CD4-positive, alpha-beta T cell treated with Interferon alpha-2 for 1 hour (primary cell): ENCODE data around the gene REEP6.
"Not testable (repeated sequence)": the region's sequence is repeated elsewhere in the genome, so short reads cannot be mapped to it uniquely, and the experiment has no call there.

Source experiments
- DNase-seq, 2 donors: peaks; one replicate each; pipeline ENCODE4 v3.0.0-alpha.2; 2020 to 2022

REEP6 gene

GRCh38 chr19:1491849-1492170 lies 829 bp downstream of the REEP6 start:
- DNase-seq, result no peak

- no peak for DNase-seq
Observed at GRCh38 chr19:1492474-1493006, 1.6 kb downstream of the REEP6 start.

- no peak for DNase-seq
Observed at GRCh38 chr19:1494115-1494815, 3.3 kb downstream of the REEP6 start.

DNA sequence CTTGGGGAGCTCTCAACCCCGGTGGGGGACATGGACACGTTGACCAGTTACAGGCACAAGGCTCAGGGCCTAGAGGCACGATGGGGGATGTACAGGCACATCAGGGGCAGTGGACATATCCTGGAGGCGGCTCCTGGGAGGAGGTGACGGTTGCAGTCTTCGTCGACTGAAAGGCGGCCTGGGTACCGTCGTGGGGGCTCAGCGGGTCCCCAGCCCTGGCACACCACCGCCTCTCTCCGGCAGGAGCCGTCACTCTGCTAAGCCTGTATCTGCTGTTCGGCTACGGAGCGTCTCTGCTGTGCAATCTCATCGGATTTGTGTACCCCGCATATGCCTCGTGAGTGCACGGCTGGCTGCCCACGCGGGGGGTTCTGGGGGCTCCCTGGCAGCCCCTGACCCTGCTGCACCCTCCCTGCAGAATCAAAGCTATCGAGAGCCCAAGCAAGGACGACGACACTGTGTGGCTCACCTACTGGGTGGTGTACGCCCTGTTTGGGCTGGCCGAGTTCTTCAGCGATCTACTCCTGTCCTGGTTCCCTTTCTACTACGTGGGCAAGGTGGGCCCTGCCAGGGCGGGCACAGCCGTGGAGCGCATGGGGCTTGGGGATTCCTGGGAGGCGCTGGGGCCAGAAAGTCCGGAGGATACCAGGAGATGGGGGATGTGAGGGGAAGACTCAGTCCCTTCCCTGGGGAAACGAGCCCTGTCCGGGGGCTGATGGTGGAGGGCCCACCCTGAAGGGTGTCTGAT lies 4.2 kb downstream of the REEP6 start:
- DNase-seq, result no peak

GRCh38 chr19:1495799-1496713 lies 5.1 kb downstream of the REEP6 start:
- DNase-seq, result no peak

DNA sequence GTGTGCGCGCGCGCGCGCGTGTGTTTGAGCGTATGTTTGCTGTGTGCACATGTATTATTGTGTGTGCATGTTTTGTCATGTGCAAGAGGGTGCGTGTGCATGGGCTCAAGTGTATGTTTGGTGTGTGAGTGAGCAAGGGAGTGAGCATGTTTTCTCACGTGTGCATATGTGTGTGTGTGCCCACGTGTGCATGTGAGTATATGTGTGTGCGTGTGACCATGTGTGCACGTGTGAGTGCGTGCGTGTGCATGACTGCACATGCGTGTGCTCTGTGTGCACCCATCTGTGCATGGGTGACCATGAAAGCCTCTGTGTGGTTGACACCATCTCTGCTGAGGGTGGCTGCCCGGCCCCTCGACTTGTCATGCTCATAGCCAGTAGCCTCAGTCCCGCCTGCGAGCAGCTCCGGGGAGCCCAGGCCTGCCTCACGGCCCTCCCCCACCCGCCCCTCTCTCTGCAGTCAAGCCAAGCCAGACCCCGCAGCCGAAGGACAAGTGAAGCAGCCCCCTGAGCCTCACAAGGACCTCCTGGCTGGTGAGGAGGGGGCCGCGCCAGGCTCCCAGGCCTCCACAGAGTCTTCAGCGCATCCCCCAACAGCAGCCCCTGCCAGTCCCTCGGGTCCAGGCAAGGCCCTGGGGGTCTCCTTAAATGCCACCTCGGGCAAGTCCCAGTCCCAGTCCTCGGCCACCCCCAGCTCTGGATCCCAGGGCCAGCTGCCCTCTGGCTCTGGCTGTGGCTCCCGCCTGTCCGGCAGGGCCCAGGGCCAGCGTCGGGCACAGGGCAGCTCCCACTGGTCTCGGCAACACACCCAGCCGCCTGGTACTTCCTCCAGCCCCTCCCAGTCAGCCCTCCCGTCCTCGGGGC lies 6.0 kb downstream of the REEP6 start:
- no peak for DNase-seq

DNA sequence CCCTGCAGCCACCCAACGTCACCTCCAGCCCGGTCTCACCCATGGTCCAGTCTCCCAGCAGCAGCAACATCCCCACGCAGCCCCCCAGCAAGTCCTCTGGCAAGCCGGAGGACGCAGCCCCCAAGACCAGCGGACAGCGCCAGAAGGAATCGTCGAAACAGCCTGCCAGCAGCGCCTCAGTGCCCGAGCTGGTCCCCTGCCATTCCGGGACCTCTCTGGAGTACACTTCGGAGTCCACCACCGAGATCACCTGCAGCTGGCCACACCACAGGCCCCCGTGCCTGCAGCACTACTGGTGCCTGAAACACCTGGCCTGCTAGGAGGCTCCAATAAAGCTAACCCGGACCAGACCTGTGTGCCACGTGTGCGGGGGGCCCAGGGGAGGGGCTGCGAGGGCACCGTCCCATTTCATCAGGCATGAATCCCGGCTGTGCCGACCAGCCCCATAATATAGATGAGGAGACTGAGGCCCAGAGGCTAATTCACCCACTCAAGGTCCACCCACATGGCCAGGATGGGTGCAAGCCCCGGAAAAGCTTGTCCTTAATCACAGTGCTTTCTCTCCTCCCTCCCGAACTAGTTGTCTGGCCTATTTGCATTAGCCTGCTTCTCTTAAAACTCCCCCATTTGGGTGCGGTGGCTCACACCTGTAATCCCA lies 6.7 kb downstream of the REEP6 start:
- DNase-seq, result no peak

DNA sequence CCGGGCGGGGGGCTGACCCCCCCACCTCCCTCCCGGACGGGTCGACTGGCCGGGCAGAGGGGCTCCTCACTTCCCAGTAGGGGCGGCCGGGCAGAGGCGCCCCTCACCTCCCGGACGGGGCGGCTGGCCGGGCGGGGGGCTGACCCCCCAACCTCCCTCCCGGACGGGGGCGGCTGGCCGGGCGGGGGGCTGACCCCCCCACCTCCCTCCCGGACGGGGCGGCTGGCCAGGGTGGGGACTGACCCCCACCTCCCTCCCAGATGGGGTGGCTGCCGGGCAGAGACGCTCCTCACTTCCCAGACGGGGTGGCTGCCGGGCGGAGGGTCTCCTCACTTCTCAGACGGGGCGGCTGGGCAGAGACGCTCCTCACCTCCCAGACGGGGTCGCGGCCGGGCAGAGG lies 8.2 kb downstream of the REEP6 start:
- not testable (repeated sequence) for DNase-seq

GRCh38 chr19:1501200-1501595 lies 10.2 kb downstream of the REEP6 start:
- no peak for DNase-seq

DNA sequence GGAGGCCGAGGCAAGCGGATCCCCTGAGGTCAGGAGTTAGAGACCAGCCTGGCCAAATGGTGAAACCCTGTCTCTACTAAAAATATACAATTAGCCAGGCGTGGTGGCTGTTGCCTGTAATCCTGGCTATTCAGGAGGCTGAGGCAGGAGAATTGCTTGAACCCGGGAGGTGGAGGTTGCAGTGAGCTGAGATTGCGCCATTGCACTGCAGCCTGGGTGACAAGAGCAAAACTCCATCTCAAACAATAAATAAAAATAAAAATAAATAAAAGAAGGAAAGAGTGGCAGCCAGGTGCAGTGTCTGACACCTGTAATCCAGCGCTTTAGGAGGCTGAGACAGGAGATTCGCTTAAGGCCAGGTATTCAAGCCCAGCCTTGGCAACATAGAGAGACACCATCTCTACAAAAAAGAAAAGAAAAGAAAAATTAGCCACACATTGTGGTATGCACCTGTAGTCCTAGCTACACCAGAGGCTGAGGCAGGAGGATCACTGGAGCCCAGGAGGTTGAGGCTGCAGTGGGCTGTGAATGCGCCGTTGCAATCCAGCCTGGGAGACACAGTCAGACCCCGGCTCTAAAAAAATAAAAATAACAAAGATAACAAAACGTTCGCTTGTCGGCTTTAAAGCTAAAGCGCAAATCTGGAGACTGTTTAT lies 11.6 kb downstream of the REEP6 start:
- DNase-seq, result no peak

DNA sequence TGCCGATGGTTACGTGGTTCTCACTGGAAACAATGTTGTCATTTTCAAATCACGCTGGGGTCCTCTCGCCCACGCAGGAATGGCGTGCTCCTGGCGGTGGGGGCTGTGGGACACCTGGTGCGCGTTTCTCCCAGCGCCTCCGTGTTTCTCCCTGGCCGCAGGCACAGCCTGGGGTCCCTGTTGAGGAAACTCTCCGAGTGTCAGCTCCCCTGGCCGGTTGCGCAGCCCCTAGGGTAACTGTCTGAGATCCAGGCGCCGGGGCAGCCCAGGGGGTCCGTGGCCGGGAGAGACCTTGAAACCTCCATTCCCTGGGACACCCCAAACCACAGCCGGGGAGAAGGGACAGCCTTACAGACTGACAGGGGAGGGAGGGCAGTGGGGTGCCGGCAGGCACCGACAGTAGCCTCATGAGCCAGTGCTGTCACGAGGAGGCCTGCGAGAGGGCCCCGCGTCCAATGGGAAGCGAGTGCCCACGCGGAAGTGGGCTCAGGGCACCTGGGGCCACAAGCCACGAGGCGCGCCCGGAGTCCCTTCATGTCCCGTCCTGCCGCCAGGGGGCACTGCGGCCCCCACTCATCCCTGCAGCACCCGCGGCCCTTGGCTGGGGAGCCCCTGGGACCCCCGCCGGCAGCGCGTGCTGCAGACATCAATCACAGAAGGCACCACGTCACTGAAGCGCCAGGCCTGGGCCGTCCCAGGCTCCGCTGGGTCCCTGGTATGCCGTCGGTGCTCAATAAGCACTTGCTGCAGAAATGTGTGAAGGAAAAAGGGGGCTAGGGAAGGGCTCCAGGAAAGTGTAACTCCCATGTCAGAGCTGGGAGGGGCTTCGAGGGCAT lies 12.3 kb downstream of the REEP6 start:
- DNase-seq, result peak; percentile 49 to 69

GRCh38 chr19:1503925-1504773 lies 13.2 kb downstream of the REEP6 start:
- DNase-seq, result no peak

DNA sequence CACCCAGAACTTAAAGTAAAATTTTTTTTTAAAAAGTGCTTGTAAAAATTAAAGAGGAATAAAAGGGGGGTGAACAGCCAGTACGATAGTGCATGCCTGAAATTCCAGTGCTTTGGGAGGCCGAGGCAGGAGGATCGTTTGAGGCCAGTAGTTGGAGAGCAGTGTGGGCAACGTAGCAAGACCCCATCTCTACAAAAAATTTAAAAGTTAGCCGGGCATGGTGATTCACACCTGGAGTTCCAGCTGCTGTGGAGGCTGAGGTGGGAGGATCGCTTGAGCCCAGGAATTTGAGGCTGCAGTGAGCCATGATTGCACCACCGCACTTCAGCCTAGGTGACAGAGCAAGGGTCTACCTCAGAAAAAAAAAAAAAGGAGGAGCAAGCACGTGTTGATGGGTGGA lies 14.0 kb downstream of the REEP6 start:
- no peak for DNase-seq

- no peak for DNase-seq
Observed at GRCh38 chr19:1505991-1506881, 15.3 kb downstream of the REEP6 start.

DNA sequence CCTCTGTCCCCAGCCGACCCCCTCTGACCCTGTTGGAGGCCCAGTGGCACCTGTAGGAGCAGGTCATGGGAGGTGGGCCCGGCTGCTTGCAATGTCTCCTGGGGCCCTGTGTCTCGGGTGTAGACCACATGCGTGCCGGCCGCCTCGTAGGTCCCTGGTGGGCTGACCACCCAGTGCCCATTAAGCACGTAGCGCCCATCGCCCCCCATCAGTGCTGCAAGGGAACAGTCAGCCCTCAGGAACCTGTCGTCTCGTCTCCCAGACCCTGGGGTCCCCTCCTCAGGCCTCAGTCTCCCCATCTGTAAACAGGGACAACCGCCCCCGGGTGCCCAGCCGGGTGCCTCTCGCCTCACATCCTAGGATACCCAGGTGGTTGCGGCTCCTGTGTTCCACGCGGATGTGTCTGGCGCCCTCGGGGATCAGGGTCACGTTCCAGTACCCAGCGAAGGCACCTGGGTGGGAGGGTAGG lies 16.2 kb downstream of the REEP6 start:
- no peak for DNase-seq

- DNase-seq, result peak; percentile 92 to 95
Observed at GRCh38 chr19:1507763-1508506, 17.0 kb downstream of the REEP6 start.

- DNase-seq, result no peak
Observed at GRCh38 chr19:1508507-1508856, 17.5 kb downstream of the REEP6 start.
